Measurements from ENCODE around the gene SOHLH1.

The SOHLH1 gene

DNA sequence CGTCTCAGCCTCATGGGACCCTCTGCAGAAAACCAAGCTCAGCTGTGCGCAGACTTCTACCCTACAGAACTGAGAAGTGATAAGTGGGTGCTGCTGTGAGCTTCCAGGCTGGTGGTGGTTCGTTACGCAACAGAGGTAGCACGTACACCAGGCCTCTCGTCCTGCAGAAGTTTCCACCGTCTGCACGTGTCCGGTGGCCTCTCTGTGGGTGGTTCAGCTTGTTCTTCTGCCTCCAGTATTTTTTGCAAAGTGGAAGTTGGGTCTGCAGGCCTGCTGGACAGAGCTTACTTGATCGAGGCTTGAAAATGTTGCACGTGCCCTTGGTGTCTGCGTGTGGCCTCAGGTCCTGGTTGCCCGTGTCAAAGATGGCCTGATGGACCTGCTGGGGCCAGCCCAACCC, 30.2 kb upstream of the SOHLH1 start:
- DNase-seq (ENCODE audit: low read depth, low spot score), result no peak

DNA sequence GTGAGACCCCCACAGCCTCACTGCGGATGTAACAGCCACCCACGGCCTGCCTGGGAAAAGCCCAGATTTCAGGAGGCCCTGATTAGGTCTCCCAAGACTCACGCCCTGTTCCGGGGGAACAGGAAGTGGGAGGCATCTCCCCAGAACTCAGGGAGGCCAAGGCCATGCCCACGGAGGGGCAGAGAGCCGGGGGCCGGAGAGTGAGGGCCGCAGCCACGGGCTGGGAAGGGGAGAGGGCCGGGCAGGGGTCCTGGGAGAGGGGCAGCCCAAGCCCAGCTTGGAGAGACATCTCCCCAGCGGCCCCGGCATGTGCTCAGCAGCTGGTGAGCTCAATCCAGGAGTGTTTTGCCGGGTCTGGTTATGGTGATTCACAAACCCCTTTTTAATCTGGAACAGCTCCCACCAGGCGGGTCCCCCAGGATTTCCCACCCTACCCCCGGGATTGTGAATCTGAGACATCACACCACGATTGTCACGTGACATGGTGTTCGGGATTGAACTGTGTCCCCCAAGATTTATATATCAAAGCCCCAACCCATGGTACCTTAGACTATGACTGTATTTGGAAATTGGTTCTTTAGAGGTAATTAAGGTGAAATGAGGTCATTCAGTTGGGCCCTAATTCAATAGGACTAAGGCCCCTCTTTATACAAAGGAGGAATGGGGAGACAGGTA, 29.3 kb upstream of the SOHLH1 start:
- DNase-seq (ENCODE audit: low read depth, low spot score), result no peak

GRCh38 chr9:135727257-135727875, 28.1 kb upstream of the SOHLH1 start:
- DNase-seq (ENCODE audit: low read depth, low spot score), result no peak

- no peak for DNase-seq (ENCODE audit: low read depth, low spot score)
These were observed 27.0 kb upstream of the SOHLH1 start for GRCh38 chr9:135726138-135726853.

- DNase-seq (ENCODE audit: low read depth, low spot score), result no peak
These were observed 25.0 kb upstream of the SOHLH1 start for GRCh38 chr9:135724186-135724787.

DNA sequence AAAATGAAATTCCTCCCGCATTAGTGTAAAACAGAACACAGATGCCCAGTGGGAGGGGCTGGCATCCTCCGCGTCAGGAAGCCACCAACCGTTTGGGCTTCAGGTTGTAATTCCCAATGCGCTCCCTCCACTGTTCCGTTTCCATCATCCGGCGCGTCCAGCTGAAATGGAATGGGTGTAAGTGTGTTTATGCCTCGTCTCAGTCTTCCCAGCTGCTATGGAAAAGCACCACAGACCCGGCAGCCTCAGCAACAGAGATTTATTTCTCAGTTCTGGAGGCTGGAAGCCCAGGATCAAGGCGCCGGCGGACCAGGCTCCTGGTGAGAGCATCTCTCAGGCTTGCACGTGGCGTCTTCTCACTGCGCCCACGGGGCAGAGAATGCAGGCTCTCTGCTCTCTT, 23.1 kb upstream of the SOHLH1 start:
- DNase-seq (ENCODE audit: low read depth, low spot score), result no peak

GRCh38 chr9:135719472-135719871, 20.2 kb upstream of the SOHLH1 start:
- DNase-seq (ENCODE audit: low read depth, low spot score), result no peak

- peak; percentile 20 for DNase-seq (ENCODE audit: low read depth, low spot score)
These were observed 19.3 kb upstream of the SOHLH1 start for GRCh38 chr9:135718616-135719015.

GRCh38 chr9:135717410-135717809, 18.1 kb upstream of the SOHLH1 start:
- DNase-seq (ENCODE audit: low read depth, low spot score), result no peak

DNA sequence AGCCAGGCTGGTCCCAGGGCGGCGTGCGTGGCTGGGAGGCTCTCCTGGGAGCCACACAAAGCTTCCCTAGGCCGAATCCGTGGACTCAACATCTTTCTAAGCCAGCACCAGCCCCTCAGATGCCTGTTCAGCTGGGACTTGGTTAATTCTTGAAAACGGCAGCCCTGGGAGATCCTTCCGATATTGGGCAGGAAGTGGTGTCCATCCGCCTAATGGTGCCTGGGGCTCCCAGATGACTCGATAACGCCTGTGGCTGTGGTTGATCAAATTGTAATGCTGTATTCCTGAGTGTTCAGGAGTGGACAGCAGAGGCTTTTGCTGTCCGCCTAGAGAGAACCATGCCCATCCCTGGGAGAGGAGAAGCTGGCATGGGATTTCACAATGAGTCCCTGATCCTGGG, 16.8 kb upstream of the SOHLH1 start:
- no peak for DNase-seq (ENCODE audit: low read depth, low spot score)

DNA sequence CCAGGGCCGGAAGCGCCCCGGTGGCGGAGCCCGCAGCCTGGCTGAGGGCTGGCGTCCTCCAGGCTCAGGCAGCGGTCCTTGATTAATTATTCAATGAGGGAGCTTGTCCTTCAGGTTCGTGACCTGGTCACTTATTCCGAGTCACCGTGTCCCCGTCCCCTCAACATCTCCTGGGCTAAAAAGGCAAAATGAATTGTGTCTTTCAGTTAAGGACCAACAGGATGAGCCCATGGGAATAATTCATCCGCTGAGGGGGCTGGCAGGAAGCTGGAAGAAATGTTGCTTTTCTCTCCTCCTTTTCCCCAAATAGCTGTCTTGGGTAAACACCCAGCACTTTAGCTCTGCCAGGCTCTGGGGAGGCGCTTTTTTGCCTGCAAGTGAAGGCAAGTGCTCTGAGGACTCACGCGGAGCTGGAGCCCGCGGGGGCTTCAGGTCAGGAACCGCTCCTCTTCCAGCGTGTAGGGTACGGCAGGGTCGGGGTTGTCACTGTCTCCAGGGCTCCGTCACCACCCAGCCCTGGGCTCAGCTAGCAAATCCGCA, 15.8 kb upstream of the SOHLH1 start:
- DNase-seq (ENCODE audit: low read depth, low spot score), result no peak

GRCh38 chr9:135714242-135715055, 15.2 kb upstream of the SOHLH1 start:
- peak; percentile 39 for DNase-seq (ENCODE audit: low read depth, low spot score)

GRCh38 chr9:135712613-135713295, 13.5 kb upstream of the SOHLH1 start:
- no peak for DNase-seq (ENCODE audit: low read depth, low spot score)

DNA sequence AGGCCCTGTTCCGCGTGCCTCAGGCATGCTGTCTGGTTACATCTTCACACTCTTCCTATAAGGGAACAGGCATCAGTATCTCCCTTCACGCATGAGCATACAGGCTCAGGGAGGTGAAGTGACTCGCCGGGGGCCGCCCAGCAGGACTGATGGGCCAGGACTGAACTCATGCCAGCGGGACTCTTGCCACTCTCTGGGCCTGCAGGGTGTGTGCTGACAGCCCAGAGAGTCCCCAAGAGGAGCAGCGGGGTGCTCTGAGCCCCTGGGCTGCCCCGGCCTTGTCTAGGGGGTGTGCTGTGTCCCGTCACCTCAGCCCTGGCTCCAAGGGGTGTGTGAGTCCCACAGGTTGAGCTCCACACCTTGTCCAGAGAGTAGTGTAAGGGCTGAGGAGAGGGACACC, 12.6 kb upstream of the SOHLH1 start:
- DNase-seq (ENCODE audit: low read depth, low spot score), result no peak

DNA sequence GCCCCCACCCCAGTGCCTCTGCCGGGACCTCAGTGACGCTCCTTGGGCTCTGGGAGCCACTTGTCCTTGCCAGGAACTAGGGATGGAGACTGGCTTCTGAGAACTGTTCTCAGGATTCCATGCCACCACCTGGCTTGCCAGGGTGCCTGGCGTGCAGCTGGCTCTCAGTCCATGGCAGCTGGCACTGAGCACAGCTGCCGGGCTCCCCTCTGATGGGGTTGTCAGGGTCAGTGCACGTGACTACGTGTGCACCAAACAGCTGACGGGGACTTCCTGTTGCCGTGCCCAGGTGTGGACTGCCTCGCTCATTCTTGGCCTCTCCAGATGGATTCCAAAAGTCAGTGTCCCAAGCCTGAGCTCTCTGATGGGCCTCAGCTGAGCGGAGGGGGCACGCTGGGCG, 12.1 kb upstream of the SOHLH1 start:
- DNase-seq (ENCODE audit: low read depth, low spot score), result no peak

GRCh38 chr9:135708164-135708563, 8.9 kb upstream of the SOHLH1 start:
- DNase-seq (ENCODE audit: low read depth, low spot score), result no peak

- DNase-seq (ENCODE audit: low read depth, low spot score), result no peak
These were observed 8.2 kb upstream of the SOHLH1 start for GRCh38 chr9:135707252-135708138.

- no peak for DNase-seq (ENCODE audit: low read depth, low spot score)
These were observed 7.0 kb upstream of the SOHLH1 start for GRCh38 chr9:135706288-135706687.

DNA sequence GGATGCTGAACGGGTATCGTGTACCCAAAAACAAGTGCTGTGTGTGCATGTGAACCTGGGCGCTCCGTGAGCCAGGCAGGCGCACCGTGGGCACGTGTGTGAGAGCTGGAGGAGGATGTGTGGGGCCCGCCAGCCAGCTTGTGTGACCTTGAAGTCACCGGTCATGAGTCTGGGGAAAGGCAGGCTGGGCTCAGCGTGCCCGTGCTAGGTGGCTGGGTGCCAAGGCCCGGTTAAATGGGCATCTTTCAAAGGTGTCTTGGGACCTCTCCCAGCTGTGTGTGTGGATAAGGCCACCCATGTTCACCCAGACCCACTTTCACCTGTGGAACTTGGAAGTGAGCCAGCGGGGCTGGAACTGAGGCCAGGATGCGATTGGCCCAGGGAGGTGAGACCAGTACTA, 6.1 kb upstream of the SOHLH1 start:
- no peak for DNase-seq (ENCODE audit: low read depth, low spot score)

- DNase-seq (ENCODE audit: low read depth, low spot score), result no peak
These were observed 5.2 kb upstream of the SOHLH1 start for GRCh38 chr9:135704483-135704882.

Data from astrocyte of the hippocampus (primary cell).